GM18508 (cell line): ENCODE data around the gene NBR1.
"Not testable (repeated sequence)": the region's sequence is repeated elsewhere in the genome, so short reads cannot be mapped to it uniquely, and the experiment has no call there.

Source experiments
- ATAC-seq: cut with Tn5 transposase; IDR thresholded peaks from one replicate; pipeline ENCODE4 v1.9.1; 2021; ENCODE audit warnings: moderate number of reproducible peaks; ENCODE audit not compliant: insufficient read depth, unreplicated experiment

The NBR1 gene

DNA sequence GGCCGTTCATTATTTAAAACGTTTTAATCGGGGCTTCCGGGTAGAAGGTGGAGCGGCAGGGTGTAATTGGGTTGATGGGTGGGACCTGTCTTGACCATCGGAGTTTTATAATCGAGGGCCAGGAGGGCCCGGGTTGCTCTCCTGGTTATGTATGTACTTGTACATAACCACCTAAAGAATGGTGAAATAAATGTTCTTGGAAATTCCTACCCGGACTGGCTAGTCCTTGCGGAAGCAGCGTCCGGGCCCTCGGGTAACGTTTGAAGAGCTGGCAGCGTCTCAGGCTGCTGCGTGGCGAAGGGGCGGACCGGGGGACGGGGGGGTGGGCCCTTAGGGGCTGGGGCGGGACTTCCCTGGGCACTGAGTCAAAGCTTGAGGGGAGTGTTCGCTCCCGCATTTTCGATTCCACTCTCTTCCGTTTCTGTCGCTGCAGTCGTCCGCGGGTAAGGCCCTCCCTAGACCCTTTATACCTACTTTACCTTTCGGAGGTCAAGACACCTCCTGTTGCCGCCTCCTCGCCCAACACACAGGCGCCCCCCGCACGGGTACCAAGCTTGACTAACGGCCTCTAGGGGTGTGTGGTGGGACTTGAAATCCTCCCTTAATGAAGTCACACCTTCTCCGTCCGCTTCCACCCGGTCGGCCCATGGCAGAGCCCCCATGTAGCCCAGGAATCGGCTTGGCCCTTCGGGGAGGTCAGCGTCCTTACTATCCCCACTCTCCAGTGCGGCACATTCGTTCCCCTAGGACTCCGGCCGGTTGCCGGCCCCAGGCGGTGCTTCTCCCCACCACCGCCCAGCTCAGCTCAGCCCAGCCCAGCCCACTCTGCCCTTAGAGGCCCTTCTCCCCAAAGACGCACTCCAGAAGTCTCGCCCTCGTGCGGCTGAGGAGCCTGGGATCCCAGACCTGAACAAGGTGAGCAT is 40.7 kb downstream of the NBR1 start, which contains the start of gene TMEM106A:
Gene TMEM106A, plus strand, starts transcription at position 396 of the 923 bp plus-strand sequence. CDS start 1,167 bp downstream, outside the sequence.
- ATAC-seq = no peak

DNA sequence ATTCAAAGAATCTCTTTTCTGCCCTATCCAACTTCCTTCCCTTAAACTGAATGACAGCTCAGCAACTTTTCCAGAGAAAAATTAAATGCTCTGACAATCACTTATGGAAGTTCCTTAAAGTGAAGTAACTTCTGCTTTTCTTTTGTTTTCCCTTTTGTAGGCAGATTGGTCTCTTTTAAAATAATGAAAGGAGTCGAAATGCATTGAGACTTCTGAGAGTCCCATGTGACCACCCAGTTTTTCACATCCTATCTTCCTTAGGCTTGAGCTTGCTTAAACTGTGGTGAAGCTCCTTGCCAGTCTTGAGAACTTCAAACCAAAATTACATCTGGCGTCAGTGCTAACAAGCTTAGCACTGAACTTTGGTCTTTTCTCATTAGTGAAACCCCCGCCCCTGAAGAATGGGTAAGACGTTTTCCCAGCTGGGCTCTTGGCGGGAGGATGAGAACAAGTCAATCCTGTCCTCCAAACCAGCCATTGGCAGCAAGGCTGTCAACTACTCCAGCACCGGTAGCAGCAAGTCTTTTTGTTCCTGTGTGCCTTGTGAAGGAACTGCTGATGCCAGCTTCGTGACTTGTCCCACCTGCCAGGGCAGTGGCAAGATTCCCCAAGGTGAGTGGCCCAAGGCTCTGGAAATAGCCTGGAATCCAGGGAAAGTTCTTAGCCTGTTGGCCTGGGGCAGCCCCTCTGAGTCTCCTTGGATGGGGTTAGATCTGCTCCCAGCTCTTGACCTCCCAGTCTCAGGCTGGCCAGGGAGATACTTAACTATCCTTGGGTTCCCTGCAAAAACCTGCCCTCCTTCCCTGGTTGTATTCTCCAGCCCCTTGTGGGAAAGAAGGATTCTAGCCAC is 41.9 kb downstream of the NBR1 start:
- no peak for ATAC-seq

DNA sequence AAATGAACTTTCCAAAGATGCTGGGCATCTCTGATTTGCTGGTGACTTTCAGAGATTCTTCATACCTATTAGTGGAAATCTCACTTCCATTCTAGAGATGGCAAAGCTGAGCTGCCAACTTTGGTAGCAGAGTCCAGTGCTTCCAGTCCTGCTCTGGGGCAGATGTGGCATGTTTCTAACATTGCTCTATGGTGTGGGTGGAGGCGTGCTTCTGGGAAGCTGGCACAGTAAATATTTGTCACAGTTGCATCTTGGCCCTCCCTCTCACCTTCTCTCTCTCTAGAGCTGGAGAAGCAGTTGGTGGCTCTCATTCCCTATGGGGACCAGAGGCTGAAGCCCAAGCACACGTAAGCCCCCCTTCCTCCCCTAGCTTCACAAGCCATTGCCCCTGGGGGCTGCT is 42.5 kb downstream of the NBR1 start:
- no peak for ATAC-seq

DNA sequence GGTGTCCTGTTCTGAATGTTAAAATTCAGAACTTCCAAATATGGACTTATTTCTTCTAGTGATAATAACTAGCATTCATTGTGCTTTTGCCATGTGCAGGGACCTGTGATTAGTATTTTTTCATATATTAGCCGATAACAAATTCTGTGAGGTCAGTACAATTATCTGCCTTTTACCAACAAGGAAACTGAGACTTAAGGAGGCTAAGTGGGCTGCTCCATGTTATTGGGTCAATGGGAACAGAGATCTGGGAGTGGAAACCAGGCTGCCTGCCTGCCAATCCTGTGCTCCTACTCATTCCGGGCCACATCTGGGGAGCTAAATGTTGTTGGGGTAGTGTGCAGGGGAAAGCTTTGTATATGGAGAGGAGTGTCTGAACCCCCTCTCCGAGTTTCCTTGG is 44.3 kb downstream of the NBR1 start:
- no peak for ATAC-seq

DNA sequence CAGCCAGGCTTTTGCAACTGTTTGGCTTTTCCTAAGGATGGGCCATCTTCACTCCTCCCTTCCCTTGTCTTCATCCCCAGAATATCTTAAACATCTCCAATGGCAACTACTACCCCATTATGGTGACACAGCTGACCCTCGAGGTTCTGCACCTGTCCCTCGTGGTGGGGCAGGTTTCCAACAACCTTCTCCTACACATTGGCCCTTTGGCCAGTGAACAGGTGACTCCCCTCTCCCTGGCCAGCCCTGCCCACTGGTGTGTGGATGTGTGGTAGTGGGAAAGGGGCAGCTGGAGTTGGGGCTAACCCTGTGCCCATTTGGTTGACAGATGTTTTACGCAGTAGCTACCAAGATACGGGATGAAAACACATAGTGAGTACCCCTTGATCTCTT is 45.4 kb downstream of the NBR1 start:
- no peak for ATAC-seq

DNA sequence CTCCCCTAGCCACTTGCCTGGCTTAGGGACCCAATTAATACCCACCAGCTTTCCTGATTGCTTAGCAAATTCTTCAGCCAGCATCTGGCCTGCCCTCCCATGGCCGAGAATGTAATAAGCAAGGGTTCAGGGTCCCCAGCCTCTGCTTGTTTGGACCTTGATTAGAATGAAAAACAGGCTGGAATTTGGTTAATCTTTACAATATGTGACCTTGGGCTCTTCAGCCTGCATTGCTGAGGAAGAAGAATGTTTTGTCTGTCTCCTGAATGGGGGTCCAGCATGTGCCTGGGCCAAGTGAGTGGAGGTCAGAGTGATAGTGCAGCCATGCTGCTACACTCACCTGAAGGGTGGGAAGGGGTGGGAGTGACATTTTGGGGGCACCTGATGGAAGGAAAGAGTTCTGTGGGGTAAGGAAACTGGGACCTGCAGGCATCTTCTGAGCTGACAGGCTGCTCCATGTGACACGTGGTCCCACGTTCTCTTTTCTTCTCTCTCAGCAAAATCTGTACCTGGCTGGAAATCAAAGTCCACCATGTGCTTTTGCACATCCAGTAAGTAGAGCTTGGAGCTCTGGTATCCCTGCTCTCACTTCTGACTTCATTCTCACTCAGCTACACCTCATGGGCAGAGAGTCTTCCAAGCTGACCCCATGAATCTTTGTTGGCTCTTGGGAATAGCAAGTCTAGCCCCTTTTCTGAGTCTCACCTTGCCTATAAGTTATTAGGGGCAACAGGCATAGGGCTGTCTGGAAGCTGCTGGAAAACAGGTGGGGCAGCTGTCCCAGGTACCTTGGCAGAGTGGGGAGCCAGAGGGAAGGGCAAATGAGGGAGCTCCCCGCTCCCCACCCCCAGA is 46.0 kb downstream of the NBR1 start:
- ATAC-seq = no peak

DNA sequence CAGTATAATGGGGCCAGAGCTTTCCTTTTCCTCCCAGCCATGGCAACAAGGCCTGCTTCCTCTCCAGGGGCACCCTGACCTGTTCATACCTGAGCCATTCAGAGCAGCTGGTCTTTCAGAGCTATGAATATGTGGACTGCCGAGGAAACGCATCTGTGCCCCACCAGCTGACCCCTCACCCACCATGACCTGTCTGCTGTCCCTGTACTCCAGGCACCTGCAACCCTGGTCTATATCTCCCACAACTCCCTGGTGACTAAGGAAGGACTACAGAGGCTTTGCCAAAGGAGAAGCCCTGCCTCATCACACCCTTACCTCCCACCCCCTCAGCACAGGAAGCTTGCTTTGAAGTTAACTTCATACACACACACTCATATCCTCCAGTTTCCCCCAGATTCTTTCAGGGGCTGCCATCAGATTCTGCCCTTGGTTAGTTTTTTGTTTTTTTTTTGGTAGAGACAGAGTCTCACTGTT is 46.6 kb downstream of the NBR1 start:
- no peak for ATAC-seq

DNA sequence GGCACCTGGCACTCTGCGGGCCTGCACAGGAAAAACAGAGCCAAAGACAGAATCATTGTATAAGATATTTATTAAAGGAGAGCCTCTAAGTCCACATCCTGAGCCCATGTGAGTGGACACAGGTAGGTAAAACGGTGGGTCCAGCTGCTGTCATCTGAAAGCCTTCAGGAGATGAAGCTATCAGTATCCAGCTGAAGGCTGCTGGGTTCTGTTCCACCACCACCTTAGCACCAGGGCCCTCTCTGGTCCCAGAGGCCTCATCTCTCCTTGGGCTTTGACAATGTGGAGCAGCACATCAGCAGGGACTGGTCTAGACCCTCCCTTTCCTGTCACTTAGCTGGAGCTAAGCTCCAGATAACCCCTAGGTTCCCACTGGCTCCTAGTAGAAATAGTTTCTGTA is 48.0 kb downstream of the NBR1 start:
- ATAC-seq = no peak

DNA sequence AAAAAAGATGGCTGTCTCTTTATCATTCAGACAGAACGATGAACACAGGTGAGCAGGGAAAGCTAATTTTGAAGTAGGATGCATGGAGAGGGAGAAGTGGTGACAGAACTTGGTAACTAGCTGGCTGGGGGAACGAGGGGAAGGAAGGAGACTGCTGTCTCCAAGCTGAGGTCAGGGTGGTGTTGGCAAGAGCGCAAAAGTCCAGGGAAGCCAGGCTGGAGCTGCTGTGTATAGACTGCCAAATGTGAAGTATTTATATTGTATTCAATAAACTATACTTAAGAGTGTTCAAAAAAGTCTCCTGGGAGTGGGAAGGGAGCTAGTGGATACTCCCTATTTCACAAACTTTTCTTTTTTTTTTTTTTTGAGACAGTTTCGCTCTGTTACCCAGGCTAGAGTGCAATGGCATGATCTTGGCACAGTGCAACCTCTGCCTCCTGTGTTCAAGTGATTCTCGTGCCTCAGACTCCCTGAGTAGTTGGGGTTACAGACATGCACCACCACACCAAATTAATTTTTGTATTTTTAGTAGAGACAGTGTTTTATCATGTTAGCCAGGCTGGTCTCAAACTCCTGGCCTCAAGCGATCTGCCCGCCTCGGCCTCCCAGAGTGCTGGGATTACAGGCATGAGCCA is 48.8 kb downstream of the NBR1 start:
- ATAC-seq = no peak

DNA sequence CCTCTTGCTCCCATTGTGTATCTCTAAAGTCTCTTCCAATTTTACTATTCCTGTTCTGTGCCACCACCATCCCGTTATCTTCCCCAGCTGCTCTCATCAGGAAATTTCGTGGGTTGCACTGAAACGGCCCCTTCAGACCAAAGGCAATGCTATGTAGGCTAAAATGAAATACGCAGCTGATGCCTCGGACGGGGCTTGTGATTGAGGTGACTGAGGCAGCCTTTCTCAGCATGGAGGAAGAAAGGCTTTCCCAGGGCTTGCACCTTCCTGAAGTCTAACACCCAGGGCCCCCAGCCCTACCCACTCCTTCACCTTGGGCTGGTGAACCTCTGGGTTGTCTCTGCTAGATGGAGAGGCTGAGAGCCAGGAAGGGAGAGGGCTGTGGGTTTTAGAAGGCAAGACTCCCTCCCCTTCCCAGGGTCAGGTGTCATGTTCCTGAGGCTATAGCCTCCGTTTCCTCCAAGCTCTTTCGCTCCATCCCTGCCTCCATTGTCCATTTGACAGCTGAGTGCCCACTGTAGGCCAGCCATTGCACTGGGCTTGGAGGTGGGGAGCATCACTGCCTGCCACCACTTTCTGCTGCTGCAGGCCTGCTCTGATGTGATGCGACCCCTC is 49.6 kb downstream of the NBR1 start:
- ATAC-seq = no peak

DNA sequence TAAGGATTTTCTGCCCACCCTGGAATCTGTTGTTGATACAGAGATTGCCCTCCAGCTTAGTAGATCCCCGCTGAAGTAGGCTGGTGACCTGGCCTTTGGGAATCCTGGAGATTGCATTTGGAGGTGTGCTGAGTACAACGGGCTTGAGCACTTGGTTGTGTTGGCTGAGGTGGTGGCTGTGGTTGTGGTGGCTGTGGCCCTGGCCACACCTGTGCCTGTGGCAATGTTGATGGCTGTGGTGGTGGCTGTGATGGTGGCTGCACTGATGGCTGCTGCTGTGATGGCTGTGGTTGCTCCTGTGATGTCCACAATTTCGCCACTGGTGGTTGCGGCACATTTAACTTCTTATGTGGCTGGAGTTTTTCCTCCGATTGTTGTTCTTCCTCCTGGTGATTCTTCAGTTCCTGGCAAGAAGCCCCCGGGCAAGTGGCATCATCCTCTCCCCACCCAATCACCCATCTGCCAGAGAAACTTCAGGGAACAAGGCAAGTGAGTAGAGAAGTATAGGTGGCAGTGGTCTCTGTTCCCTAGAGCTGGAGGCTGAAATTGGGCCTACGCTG is 53.2 kb downstream of the NBR1 start:
- no peak for ATAC-seq

DNA sequence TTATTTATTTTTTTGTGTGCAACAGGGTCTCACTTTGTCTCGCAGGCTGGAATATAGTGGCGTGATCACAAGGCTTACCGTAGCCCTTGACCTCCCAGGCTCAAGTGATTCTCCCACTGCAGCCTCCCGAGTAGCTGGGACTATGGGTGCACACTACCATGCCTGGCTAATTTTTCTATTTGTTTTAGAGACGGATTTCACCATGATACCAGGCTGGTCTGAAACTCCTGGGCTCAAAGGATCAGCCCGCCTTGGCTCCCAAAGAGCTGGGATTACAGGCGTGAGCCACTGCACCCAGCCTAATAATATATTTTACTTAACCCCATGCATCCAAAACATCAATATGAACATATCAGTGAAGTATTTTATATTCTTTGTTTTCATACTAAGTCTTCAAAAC is 55.4 kb downstream of the NBR1 start:
- no peak for ATAC-seq

DNA sequence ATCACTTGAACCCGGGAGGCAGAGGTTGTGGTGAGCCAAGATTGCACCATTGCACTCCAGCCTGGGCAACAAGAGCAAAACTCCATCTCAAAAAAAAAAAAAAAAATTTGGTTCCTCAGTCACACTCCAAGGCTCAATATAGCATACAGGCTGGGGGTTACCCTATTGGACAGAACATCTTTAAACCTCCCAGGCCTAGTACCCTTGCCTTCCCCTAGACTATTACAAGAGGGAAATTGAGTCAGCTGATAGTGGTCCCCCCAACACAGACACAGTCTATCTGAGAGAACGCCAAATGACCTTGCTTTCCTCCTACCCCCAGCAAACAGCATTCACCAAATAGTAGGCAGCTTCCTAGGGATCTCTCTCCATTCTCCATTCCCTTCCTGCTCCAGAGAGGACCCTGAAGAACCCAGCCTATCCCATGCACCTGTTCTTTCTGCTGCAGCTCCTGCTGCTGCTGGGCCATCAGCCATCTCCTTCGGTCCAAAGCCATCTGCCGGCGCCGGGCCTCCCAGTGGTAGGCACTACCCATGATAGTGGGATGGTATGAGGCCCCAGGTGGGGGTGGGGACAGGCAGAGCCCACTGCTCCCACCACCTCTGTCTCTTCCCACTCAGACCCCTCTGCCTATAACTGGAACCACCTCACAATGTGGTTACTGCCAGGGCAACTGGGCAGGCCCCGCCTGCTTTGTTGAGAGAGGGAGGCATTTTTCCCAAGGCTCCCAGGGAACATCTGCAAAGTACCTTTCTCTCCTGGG is 57.2 kb downstream of the NBR1 start, which contains the start of gene CCDC200:
Gene CCDC200, minus strand, starts transcription at position 604 of the 763 bp plus-strand sequence. Its CDS starts 69 bp downstream, at position 535.
- not testable (repeated sequence) for ATAC-seq

DNA sequence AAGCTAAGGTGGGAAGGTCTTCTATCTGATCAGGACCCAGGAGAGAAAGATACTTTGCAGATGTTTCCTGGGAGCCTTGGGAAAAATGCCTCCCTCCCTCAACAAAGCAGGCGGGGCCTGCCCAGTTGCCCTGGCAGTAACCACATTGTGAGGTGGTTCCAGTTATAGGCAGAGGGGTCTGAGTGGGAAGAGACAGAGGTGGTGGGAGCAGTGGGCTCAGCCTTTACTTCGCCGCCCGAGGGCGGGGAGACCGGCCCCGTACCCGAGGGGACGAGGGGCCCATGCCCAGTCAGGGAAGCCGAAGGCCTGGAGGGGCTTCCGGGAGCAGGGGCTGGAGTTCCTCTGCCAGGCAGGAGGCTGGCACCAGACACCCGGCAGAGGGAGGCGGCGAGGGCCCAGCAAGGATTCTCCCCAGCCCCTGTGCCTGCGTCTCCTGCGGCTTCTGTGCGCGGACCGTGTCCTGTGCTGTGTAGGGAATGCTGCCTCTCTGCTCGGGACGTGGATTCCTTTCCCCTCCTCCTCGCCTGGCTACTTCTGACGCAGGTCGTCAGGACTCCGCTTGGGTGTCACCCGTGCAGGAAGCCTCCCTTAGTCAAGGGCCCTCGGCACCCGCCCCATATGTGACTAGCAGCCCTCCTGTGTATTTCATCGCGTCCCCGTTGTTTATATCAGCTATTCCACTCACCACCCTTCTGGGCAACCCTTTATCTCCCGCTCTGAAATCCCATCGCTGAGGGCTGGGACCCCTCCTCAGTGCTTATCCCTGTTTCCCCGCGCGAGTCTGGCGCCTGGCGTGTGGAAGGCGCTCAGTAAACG is 60.4 kb downstream of the NBR1 start:
- ATAC-seq = not testable (repeated sequence)

DNA sequence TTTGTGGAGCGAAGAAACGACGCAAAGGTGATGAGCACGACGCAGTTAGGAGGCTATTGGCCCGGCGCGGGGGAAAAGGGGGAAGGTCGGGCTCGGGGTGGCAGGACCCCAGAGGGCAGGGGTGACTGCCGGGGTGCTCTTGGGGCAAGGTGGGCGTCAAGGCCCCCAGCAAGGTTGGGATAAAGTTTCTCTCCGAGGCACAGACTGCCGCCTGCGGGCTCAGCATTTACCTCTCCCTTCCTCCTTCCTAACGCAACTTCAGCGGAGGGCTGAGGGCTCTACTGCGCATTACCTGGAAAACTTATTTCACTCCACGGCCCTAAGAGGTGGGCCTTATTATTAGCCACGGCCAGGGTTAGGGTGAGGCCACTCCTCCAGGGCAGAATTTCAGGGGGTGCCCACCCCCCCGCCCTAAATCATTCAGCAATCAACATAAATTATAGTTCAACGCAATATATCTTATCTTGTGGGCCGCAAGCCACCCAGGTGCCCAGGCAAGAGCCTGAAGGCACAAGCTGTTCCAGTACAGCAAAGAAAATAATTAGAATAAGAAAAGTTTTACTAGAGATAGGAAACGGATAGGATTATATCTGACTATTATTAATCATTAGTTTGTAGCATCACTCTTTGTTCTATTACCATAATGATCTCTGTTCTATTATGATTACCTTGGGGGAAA is 61.1 kb downstream of the NBR1 start:
- not testable (repeated sequence) for ATAC-seq

DNA sequence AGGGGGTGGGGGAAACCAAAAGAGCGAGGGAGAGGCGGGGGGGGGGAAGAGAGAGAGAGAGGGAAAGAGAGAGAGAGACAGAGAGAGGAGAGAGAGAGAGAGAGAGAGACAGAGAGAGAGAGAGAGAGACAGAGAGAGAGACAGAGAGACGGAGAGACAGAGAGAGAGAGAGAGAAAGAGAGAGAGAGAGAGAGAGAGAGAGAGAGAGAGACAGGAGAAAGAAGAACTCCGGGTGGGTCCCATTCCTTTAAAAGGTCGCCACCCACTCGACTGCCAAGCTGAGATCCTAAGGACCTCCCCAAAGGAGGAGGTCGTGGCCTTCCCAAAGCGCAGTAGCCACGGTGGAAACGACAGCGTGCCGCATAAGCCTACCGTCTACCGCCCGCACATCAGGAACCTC is 62.2 kb downstream of the NBR1 start:
- not testable (repeated sequence) for ATAC-seq

DNA sequence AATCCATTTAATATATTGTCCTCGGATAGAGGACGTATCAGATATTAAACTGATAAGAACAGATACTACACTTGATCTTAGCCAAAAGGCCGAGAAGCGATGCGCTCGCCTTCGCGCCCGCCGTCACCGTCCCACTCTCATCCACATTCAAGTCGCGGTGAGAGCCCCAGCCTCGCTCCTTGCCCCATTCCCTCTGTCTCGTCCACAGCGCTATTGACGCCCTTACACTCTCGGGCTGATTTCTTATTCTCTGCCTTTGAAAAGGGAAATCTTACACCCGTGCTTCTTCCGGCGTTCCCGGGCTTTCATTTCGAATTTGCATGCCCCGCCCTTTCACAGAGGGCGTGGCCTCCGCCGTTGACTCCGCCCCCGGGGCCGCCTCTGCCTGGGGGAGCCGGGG is 62.9 kb downstream of the NBR1 start, which contains the start of gene RNU2-1:
Gene RNU2-1, minus strand, starts transcription at position 101 of the 400 bp plus-strand sequence.
- ATAC-seq = not testable (repeated sequence)
